HG03139 (cell line): Measurements from ENCODE around the gene TUT7.
"Not testable (repeated sequence)": the region's sequence is repeated elsewhere in the genome, so short reads cannot be mapped to it uniquely, and the experiment has no call there.

ENCODE experiments used
- ATAC-seq: cut with Tn5 transposase; IDR thresholded peaks from one replicate; pipeline ENCODE4 v1.9.1; 2021; ENCODE audit not compliant: unreplicated experiment

TUT7 gene

GRCh38 chr9:86350006-86350760 is 4.0 kb downstream of the TUT7 start:
- peak; percentile 21 for ATAC-seq

DNA sequence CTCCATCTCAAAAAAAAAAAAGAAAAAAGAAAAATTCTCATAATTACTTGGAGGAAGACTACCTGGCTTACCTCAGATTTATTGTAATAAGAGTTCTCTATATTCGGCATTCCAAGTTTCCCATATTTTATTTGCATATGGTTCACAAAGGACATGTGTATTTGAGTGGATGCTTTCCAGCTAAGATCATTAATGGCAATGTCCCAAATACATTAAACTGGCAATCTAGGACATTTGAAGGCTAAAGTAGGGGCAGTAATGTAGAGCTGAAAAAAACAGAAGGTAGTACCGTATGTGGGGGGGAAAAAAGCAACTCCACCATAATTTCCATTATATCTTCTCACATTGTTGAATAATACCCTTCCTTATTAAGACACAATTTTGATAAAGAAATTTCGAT is 4.9 kb downstream of the TUT7 start:
- no peak for ATAC-seq

DNA sequence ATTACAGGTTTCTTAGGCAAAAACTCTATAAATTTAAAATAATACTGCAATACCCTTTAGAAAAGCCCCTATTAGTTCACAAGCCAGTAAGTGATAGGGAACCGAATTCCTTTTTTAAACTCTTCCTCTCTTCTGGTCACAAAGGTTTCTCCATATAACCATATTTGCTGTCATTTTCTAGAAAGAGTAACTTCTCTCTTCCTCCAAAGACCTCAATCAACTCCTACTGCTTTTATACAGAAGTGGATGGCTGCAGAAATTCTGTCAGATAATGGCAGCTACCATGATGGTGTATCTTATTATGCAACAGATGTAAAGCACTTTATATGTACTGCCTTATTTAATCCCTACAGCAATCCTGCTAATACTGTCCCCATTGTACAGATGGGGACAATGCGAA is 6.2 kb downstream of the TUT7 start:
- no peak for ATAC-seq

GRCh38 chr9:86344818-86345217 is 9.4 kb downstream of the TUT7 start:
- ATAC-seq: no peak

DNA sequence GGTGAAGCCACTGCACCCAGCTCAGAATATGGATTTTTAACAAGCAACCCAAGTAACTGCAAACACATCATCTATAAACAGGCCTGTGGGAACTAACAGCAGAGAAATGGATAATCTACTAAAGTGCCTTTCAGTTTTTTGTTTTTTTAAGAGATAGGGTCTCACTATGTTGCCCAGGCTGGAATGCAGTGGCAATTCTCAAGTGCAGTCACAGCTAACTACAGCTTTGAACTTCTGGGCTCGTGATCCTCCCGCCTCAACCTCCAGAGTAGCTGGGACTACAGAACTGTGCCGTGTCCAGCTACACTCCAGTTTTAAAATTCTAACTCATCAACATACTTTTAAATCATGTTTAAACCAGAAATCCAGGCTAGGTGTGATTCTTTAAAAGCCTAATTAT is 11.9 kb downstream of the TUT7 start:
- no peak for ATAC-seq

- ATAC-seq: no peak
Observed at GRCh38 chr9:86341007-86341491, 13.2 kb downstream of the TUT7 start.

- ATAC-seq: no peak
Observed at GRCh38 chr9:86340356-86341006, 13.7 kb downstream of the TUT7 start.

- ATAC-seq: no peak
Observed at GRCh38 chr9:86337469-86338108, 16.6 kb downstream of the TUT7 start.

DNA sequence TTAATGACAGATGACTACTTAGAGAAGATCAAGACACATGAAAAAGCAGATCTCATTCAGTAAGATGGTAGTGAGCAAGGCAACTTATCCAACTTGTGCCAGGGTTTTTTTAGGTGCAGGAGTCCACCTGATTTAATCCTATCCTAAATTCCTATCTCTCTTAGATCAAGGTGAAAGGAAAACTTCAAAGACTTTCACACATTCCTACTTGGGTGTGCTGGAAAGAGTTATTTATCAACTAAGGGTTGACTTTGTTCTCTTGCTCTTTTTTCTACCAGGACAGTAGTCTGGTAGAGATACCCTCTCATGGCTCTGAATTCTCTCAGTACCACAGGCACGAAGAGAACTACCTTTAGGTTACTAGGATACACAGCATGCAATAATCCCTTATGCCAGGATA is 18.2 kb downstream of the TUT7 start:
- ATAC-seq: no peak

- no peak for ATAC-seq
Observed at GRCh38 chr9:86333651-86334050, 20.6 kb downstream of the TUT7 start.

DNA sequence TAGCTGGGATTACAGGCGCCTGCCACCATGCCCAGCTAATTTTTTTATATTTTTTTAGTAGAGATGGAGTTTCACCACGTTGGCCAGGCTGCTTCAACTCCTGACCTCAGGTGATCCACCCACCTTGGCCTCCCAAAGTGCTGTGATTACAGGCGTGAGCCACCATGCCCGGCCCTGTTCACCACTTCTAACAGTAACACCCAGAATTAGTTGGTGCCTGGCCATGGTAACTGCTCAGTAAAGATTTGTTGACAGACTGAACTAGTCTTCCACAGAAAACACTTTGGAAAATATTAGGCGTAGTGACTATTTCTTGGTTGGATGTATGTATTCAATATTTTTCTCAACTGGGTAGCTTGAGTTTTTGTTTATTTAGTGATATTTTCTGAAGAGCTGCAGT is 24.0 kb downstream of the TUT7 start:
- ATAC-seq: no peak

DNA sequence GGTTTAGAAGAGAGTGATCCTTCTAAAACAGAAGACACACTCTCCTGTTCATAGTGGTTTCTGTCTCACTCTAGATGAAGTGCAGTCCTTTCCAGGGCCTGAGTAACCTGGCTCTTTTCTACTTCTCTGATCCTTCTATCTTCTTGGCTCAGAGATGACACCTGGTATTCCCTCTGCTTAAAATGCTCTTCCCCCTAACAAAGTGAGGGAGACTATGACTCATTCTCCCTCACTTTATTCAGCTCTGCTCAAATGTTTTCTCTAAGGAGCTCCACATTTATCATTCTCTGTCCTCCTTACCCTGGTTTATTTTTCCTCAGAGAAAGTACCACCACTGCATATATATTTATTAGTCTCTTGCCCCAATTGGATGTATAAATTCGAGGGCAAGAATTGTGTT is 24.6 kb downstream of the TUT7 start:
- no peak for ATAC-seq

DNA sequence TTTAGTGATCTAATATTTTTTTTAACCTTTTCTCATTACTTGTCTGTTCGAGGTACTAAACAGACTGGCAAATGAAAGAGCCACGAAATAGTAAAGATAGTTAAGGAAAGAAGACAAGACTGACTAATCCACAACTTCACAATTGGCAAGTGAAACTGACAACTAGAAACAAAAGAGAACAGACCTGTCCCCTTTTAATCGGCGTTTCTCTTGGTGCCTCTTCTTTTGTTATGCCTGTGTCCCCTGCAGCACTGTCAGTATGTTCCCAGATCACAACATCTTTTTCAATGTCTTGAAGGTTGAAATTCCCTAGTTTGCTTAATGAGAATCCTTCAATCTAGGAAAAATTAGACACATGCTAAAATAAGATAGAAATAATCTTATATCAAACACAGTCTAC is 26.1 kb downstream of the TUT7 start:
- no peak for ATAC-seq

- ATAC-seq: no peak
Observed at GRCh38 chr9:86326536-86326935, 27.7 kb downstream of the TUT7 start.

GRCh38 chr9:86324901-86325300 is 29.3 kb downstream of the TUT7 start:
- ATAC-seq: no peak

DNA sequence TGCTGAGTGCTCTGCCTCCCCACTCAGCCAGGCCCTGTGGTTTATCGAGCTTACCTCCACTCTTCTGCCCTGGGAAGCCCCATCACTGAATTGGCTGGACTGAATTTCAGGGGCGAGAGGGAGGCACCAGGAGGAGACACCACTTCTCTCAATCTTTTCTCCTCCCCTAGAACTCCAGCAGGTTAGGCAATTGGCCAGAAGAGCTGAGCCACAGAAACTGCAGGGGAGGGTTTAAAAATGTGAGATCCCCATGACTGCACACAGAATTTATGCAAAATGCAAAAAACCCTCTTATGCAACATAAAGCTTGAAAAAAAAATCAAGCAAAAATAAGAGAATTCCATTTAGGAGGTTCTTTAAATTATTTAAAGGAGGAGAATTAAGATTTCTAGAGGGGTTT is 29.9 kb downstream of the TUT7 start:
- ATAC-seq: no peak

DNA sequence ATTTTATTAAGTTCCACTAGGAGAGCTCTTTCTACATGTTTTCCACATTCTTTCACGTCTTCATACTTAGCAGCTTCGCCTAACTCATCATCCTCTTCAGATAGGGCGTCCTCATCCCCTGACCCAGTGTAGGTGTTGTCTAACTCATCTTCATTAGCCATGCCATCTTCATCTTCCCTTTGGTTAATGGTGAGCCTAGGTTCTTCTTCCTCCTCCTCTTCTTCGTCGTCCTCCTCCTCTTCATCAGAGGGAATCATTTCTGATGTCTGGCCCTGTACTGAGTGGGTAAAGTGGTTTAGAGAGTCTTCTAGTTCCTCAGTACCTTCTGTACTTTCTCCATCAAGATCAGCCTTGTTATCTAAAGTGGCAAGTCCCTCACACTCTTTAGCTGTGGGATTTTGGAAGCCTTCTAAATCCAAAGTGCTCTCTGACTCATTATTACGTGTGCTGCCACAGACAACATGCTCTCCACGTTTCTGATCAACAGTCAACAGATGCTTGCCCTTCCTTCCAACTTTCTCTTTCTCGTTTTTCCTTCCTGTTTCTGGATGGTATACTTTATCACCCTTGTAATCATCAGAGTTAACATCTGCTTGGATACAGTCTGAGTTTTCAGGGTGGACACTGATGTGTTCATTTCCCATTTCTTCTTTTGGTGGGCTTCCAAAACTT is 31.1 kb downstream of the TUT7 start:
- no peak for ATAC-seq

DNA sequence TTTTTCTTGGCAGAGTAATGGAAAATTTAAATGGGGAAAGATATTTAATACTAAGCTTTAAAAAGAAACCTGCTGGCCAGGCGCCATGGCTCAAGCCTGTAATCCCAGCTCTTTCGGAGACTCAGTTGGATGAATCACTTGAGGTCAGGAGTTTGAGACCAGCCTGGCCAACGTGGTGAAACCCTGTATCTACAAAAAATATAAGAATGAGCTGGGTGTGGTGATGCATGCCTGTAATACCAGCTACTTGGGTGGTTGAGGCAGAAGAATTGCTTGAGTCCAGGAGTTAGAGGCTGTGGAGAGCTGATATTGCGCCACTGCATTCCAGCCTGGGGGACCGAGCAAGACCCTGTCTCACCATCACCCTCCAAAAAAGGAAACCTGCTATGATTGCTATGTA is 32.8 kb downstream of the TUT7 start:
- ATAC-seq: no peak

- no peak for ATAC-seq
Observed at GRCh38 chr9:86318187-86318586, 36.0 kb downstream of the TUT7 start.

DNA sequence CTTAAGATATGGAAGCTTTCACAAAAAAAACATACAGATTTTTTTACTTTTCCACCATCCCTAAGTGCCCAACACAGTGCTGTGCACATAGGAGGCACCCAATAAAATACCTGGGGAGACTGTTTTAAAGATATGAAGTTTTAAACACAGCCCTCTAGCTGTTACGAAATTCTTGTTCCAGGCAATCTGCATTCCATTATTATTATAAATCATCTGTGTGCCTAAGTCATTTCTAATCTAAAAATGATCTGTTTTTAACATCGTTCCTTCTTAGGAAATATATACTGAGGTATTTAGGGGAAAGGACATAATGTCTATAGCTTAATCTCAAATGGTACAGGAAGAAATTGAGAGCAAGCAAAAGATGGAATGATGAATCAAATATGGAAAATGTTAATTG is 39.1 kb downstream of the TUT7 start:
- no peak for ATAC-seq

DNA sequence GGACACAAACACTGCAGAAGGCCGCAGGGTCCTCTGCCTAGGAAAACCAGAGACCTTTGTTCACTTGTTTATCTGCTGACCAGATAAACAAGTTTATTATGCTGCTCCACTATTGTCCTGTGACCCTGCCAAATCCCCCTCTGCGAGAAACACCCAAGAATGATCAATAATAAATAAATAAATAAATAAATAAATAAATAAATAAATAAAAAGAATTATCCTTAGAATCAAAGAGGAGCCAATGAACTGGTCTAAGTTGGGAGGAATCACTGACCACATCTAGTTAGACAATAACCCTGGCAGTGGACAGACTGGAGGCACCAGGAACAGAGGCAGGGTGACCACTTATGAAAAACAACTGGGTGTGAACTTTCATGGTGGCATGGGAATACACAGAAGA is 41.3 kb downstream of the TUT7 start:
- ATAC-seq: not testable (repeated sequence)

GRCh38 chr9:86308687-86309086 is 45.5 kb downstream of the TUT7 start:
- no peak for ATAC-seq
